ENCODE data around the gene OTOG.

The OTOG gene

DNA sequence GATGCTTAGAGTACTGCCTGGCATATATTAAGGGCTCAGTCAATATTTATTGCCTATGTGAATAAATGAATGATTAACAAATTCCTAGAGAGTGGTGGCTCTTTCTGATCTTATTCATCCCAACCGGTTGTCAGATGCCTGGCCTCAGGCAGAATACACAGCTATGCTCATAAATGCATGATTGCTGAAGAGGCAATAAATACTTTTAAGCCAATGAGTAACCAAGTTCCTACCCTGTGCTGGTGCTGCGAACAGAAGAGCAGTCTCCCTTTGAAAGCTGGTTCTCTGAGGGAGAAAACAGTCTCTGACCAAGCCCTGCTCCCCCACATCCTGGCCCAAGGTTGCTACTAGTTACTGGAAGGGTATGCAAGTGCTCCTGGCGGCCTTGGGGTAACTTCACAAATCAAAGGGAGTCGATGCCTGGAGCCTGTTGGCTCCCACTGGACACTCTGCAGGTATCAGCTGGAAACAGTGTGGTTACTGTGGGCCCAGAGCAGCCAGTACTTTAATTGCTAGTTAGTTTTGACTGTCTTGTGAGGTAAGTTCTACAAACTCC is 5.7 kb upstream of the OTOG start:
- DNase-seq = no peak

DNA sequence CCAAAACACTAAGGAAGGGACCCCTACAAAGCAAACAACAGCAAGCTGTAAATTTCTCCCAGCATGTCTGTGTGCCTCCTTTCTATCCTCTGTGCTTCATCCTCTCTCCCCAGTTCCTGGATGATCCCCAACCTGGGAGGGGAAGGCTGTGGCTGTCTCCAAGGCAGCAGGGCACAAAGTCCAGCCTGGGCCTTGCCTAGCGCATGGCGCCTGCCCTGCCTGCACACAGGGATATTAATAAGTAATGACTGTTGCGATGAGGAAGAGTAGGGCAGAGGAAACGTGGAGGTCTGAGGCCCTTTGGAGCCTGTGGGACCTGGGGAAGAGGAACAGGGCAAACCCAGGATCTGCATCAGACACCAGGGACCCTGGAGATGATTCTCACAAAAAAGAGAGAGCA is 4.8 kb upstream of the OTOG start:
- DNase-seq = no peak

DNA sequence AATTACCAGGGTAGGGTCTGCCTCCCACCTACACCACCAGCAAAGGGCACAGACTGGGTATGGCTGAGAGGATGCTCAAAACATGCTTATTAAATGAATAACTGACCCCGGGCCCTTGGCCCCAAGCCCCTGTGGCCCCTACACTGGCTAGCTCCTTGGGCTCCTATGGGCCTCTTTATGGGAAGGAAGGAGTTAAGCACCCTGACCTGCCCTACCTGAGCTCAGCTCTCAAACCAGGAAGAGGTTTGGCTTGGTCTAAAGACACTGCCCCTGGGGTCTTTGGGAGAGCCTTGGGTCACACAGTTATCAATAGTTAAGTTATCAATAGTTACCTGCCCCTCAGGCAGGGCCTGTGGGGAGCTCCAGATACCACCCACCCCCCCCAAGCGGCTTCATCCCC is 4.0 kb upstream of the OTOG start:
- no peak for DNase-seq

DNA sequence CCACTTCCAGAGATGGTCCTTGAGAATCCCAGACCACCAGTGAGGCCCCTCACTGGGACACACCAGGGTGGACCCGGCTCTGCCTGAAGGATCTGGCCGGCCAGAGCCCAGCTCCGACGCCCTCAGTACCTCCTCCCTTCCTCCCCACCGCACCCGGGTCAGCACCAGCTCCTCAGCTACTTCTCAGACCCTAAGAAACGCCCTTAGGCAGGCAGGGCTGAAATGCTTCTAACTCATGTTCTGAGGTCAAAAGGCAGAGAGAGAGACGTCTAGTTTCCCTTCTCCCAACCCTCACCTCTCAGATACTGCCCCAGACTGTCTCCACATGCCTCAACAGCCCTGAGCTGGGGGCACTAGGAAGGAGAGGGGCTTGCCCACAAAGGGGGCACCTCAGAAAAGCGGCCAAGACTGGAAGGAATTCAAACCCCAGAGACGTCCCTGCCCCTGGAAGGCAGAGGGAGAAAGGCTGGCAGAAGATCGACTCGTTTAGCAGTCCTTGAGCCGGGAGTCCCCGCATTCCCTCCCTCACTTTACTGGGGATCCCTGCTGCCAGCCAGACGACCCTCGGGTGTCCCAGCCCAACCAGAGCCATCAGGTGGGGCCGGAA is 3.4 kb upstream of the OTOG start:
- no peak for DNase-seq

DNA sequence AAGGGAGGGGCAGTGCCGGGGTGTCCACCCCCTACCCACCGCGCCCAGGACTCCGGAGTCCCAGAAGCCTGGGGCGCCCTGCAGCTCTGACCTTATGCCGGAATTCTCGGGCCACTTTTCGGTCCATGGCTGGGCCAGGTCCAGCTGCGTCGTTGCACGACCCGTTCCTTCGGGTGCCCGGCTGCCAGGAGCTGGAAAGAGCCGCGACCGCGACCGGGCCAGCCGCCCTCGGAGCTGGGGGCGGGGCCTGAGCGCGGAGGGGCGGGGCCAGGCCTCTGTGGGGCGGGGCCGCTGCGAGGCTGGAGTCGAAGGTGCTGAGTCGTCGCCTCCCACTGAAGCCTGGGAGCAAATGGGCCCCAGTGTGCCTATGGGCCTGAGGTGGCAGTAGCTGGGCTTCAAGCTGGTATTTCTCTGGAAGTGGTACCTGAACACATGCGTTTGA is 2.9 kb upstream of the OTOG start, which contains the start of gene USH1C:
Gene USH1C, minus strand, starts transcription at position 236 of the 442 bp plus-strand sequence. Its CDS starts 109 bp downstream, at position 127.
- no peak for DNase-seq

DNA sequence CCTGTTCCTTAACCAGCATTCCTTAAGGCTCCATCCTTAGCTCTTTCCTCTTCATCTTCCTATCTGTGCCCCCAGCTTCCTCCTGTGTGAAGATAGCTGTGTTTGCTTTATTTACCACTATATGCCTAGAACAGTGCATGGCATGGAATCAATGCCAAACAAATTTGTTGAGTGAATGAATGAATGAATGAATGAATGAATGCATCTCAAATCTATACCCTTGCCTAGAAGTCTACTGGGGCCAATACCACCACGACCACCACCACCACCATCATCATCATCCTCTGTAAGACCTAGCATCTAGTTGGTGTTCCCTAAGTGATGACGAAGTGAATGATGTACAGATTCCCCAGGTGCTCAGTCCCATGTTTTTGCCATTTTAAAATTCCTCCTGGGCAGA is 819 bp upstream of the OTOG start:
- no peak for DNase-seq

DNA sequence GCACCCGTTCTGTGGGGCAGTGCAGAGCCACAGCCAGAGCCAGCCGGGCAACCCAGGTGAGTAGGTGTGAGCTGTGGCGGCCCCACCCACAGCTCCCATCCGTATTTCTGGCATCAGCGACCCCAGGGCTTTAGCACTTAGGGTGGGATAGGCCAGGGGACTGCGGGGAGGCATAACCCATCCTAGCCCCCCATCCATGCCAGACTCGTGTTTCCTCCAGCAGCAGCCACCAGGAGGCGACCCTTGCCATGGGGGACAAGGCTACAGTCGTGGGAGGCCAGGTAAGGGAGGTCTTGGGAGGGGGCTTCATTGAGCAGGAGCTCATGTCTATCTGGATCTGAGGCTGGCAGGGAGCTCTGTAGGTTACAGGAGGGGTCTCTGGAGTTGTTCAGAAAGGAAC is 873 bp downstream of the OTOG start:
- no peak for DNase-seq

DNA sequence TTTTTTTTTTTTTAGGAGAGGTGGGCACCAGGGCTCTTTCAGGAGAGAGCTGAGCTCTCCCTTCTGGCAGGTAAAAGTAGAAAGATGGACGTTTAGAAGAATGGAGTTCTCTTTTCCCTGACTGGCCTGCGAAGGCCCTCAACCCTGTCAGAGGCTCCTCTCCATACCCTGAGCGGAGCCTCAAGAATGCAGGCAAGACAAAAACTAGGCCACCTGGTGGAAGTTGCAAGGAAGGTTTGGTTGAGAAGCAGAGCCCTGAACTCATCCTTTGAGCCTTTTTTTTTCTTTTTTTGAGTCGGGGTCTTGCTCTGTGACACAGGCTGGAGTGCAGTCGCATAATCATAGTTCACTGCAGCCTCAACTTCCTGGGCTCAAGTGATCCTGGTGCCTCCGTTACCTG is 1.4 kb downstream of the OTOG start:
- DNase-seq = no peak

DNA sequence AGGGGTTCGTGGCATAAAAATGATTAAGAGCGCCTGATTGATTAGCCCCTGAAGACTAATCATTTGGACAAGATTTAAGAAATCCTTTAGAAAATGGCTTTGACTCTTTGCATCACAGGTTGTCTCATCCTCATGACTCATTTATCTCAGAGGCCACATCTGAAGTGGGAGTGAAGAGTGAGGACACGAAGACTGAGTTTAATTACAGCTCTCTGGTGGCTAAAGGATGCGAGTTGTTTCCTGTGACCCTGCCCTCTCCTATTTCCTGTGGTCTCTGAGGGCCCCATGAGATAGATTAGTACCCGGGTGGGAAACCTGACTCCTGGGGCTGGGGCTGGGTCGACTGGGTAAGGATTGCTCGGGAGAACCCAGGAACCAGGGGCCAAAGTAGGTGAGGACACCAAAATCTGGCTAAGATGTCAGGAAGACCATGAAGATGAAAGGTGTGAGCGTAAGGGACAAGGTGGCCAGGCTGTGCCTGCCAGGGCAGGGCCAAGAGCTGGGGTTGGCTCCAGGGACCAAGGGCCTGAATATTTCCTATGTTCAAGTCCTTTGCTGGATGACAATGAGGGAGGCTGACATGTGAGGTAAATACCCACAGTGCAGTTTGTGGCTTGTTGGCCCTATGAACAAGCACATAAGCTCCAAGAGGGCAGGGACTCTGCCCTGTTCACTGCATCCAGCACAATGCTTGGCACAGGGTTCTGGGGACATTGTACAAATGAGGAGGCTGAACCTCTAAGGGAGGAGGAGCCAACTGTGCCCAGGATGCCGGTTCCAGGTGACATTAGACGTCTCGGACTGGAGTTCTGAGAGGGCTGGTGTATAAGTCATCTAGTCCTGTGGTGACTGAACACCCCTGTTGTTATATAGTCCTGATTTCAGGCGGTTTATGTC is 3.6 kb downstream of the OTOG start:
- DNase-seq = no peak

DNA sequence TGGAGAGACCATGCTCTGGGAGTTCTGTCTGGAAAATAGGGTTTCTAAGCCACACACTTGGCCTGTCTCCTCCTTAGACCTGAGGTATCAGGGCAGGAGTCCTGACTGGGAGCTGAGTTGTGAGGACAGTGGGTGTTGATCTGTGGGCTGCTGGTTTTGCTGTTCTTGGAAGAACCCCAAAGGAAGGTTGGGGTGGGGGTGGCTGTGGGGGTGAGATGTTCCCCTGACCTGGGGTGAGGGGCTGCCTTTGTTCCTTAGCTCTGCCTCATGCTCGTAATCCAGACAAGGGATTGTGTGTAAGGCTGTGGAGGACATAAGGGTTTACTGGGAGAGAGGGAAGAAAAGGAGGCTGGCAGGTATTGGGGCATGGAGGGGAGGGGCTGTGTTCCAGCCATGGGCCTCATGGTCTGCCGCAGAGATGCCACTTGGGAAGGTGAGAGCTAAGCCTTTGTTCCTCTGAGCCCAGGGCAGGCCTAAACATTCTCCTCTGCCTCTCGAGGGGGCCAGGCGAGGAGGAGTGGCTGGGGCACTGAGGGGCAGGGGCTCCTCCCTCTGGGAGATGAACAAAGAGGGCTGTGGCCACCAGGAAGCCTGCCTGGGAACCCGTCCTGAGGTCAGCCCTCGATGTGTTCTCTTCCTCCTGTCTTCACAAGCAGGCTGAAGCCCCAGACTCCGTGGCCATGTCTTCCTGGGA is 4.4 kb downstream of the OTOG start:
- DNase-seq = no peak

DNA sequence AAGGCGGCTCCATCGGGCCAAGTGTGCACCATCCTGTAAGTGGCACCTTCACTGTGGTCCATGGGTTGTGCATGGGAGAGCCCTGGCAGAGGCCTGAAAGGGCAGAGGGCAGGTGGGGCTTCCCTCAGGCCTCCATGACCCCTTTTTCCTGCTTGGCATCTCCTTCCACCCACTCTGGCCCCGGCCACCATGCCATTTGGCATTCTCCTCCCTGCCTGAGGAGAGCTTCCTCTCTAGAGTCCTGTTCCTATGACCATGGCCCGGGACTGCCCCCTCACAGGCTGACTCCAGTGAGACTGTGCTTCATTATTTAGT is 4.9 kb downstream of the OTOG start:
- DNase-seq = no peak

DNA sequence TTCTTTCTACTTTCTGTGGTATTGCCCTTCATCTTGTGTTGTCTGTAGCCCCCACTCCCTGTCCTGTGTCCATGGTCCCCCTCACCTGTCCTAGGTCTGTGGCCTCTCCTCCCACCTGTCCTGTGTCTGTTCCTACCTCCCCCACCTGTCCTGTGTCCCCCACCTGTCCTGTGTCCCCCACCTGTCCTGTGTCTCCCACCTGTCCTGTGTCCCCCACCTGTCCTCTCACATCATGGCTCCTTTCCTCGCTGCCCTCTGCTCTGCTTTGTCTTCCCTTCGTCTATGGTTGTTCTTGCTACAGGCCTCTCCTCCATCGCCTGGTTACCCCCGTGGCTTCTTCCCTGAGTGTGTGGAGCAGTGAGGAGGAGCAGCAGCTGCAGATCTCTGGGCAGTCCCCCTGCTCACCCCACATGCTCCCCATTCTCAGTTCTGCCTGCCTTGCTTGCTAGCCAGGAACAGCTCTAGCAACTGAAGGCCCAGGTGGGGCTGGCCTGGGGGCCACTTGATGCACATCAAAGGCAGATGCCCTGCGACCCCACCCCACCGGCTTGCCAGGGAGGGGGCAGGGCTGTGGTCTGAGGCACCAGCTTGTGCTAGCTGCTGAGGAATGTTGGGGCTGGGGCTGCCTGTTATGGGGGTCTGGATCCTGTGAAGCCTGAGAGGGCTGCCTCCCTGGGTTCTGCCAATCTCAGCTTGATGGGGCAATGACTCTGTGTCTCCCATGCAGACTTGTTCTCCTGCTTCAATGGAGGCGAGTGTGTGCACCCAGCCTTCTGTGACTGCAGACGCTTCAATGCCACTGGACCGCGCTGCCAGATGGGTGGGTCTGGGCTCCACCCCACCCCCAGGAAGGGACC is 5.6 kb downstream of the OTOG start:
- no peak for DNase-seq

DNA sequence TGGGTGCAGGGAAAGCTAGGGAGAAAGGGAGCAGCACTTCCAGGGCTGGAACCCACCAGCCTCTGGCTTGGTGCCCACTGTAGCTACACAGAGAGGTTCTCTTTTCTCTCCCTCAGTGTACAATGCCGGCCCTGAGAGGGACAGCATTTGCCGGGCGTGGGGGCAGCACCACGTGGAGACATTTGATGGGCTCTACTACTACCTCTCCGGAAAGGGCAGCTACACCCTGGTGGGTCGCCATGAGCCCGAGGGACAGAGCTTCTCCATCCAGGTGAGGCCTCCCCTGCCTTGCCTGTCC is 6.1 kb downstream of the OTOG start:
- no peak for DNase-seq

DNA sequence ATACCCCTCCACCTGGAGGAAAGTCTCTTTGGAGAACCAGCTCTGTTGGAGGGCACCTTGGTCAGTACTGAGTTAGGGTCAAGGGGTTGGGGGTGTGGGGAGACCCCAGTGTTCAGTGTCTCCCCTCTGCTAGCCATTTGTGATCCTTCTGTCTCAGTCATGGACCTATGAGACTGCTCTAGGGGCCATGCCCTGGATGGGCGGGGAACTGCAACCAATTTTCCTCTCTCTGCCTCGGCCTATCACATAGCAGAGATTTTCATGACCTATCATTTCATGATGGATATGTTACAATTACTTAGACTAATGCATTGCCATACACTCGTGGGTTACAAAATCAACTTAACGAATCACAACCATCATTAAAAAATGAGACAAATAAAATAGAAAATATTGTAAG is 7.4 kb downstream of the OTOG start:
- no peak for DNase-seq

DNA sequence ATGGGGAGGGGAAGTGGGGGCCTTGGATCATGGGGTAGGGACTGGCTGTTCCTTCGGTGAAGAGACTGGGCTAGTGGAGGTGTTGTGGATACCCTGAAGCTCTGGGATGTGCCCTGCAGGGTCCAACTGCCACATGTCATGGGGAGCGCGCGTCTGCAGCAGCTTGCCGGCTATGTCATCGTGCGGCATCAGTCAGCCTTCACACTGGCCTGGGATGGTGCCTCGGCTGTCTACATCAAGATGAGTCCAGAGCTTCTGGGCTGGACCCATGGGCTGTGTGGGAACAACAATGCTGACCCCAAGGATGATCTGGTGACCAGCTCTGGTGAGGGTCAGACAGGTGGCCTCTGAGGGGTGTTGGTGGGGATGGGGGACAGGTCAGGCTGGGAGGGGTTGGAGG is 9.9 kb downstream of the OTOG start:
- DNase-seq = no peak

DNA sequence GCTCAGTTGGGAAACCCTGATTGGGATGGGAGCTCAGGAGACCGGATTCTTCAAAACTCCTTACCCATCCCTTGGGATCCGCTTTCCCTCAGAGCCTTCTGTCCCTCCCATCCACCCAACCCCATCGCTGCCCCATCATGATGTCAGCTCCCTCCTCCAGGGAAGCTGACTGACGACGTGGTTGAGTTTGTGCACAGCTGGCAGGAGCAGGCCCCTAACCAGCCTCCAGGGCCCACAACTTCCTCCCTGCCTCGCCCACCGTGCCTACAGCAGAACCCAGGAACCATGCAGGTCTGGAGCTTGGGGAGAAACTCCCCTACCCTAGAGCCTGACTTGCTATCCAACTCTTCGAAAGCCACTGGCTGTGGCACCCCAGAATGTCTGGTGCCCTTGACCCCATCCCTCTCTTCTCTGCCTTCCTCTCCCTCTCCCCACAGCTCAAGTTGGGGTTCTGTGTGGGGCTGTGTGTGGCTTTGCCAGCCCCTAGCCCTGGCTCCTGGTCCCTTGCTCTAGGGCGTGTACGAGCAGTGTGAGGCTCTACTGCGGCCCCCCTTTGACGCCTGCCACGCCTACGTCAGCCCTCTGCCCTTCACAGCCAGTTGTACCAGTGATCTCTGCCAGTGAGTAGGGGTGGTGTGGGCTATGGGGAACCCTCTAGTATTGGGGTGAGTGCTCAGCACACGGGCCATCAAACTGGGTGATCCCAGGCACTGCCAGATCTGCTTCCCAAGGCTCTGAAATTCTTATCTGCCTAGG is 11.1 kb downstream of the OTOG start:
- no peak for DNase-seq

DNA sequence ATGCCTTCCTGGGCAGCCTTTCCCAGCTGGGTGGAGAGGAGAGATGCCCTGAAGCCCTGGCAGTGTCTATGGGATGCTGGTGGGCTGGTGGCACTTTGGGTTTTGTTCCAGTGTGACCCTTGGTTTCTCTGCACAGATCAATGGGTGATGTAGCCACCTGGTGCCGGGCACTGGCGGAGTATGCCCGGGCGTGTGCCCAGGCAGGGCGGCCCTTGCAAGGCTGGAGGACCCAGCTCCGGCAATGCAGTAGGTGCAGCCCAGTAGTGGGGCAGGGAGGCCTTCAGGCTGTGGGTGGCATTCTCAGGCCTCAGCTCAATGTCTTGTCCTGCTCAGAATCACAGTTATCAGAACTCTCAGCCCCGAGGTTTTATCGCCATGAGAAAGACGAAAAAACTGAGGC is 11.9 kb downstream of the OTOG start:
- no peak for DNase-seq

DNA sequence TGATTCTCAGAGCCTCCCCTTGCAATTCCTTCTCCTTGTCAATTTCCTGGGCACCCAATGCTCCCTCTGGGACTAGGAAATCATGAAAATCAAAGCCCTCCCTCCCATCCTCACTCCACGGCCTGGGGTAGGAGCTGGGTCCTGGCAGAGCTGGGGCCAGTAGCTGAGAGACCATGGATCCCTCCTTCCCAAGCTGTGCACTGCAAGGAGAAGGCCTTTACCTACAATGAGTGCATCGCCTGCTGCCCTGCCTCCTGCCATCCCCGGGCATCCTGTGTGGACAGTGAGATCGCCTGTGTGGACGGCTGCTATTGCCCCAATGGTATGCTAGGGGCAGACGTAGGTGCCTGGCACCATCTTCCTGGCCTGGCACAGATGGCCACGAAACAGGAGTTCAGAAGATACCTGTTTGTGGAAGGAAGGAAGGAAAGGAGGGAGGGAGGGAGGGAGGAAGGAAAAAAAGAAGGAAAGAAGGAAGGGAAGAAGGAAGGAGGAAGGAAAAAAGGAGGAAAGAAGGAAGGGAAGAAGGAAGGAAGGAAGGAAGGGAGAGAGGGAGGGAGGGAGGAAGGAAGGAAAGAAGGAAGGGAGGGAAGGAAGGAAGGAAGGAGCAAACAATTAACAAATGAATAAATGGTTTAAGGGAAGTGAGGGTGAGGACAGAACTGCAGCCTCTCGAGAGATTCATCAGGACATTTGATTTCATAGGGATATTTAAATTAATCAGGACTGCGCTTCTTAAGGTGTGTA is 12.5 kb downstream of the OTOG start:
- no peak for DNase-seq

DNA sequence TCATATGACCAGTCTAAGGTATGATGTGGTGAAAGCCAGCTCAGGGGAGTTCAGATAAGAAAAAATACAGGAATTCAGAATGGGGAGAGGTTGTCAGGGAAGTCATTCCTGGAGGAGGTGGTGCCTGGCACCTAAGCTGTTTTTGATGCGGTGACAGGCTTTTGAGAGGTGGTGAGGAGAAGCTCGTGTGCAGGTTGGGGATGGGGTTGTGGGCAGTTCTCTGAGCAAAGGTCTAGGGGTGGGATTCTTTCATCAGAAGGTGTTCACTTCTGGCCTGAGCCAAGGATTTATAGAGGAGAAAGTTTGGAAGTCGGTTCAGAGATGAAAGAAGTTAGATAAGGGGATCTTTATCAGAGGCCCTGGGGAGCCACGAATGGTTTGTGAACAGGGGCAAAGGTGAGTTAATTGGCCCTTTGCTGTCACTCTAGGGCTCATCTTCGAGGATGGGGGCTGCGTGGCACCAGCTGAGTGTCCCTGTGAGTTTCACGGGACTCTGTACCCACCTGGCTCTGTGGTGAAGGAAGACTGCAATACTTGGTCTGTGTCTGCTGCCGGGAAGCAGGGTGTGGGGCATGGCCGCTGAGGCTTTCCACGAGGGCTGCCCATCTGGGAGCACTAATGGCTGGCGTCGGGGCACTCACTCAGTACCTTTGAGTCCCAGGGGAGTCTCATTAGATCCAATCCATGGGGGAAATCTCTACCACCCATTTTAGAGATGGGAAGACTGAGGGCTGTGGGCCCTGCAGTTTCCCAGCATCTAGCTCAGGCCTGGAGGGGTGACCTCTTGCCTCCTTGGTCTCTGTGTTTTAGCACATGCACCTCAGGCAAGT is 13.4 kb downstream of the OTOG start:
- no peak for DNase-seq

DNA sequence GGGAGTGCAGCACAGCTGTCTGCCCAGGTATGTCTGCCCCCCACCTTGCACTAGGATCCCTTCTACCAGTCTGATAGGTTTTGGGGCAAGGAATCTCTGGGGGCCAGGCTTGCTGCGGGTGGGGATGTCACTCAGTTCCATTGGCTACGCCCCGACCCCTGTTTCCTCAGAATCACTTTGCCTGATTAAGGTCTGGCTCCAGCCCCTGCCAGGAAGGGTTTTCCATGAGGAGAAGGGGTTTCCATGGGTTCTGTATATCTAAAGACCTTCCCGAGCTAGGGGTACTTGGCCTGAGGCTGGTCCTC is 14.0 kb downstream of the OTOG start:
- DNase-seq = no peak

DNA sequence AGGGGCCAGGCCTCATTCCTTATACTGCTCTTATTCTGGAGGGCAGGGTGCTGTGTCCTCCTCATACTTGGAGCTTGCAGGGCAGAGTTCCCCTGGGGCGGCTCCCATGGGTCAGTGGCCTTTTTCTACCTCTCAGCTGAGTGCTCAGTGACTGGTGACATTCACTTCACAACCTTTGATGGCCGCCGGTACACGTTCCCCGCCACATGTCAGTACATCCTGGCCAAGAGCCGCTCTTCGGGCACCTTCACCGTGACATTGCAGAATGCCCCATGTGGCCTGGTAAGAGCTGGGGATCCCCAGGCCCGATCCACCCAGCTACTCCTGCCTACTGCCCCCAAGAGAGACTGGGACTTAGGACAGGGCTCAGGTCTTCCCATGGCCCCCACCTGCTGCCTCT is 14.5 kb downstream of the OTOG start:
- no peak for DNase-seq

All from NK-92 treated with Interleukin-12 subunit alpha and Interleukin-12 subunit beta, amount 100 ng/mL, for 24 hours (cell line).